Ishikawa (cell line): ENCODE measurements around the gene SPRING1.

Source experiments
- CEBPB ChIP-seq: IDR thresholded peaks from 2 replicates; pipeline ENCODE4 v1.6.1; 2012
- CREB1 ChIP-seq: IDR thresholded peaks from 2 replicates; pipeline ENCODE4 v1.6.1; 2012; ENCODE audit warnings: low read depth
- EGR1 ChIP-seq: IDR thresholded peaks from 2 replicates; pipeline ENCODE4 v1.6.1; 2012
- EP300 ChIP-seq: IDR thresholded peaks from 2 replicates; pipeline ENCODE4 v1.6.1; 2012; ENCODE audit warnings: borderline replicate concordance
- FOXM1 ChIP-seq: IDR thresholded peaks from 2 replicates; pipeline ENCODE4 v1.6.1; 2012; ENCODE audit warnings: low read depth, borderline replicate concordance
- NFIC ChIP-seq: IDR thresholded peaks from 2 replicates; pipeline ENCODE4 v1.6.1; 2012
- RAD21 ChIP-seq: IDR thresholded peaks from 2 replicates; pipeline ENCODE4 v1.6.1; 2012; ENCODE audit warnings: low read depth
- REST ChIP-seq: IDR thresholded peaks from 2 replicates; pipeline ENCODE4 v1.6.1; 2012; ENCODE audit warnings: low read depth, mild to moderate bottlenecking
- TAF1 ChIP-seq: IDR thresholded peaks from 2 replicates; pipeline ENCODE4 v1.6.1; 2012; ENCODE audit warnings: low read depth, mild to moderate bottlenecking
- TCF12 ChIP-seq: IDR thresholded peaks from 2 replicates; pipeline ENCODE4 v1.6.1; 2012; ENCODE audit warnings: low read depth
- TEAD4 ChIP-seq: IDR thresholded peaks from 2 replicates; pipeline ENCODE4 v1.6.1; 2012
- YY1 ChIP-seq: IDR thresholded peaks from 2 replicates; pipeline ENCODE4 v1.6.1; 2012; ENCODE audit warnings: low read depth
- ZBTB7A ChIP-seq: IDR thresholded peaks from 2 replicates; pipeline ENCODE4 v1.6.1; 2012; ENCODE audit warnings: low read depth
- TF ChIP-seq, protein P1 (sequence below): IDR thresholded peaks from 2 replicates; pipeline ENCODE4 v1.6.1; 2012
- TF ChIP-seq, protein P2 (sequence below): IDR thresholded peaks from 2 replicates; pipeline ENCODE4 v1.6.1; 2012

SPRING1 gene

GRCh38 chr12:116759783-116760621 is 22.1 kb upstream of the SPRING1 start:
- no peak for TF ChIP-seq EGR1
- no peak for TF ChIP-seq ZBTB7A
- TF ChIP-seq TEAD4, result no peak
- TF ChIP-seq CREB1, result no peak

DNA sequence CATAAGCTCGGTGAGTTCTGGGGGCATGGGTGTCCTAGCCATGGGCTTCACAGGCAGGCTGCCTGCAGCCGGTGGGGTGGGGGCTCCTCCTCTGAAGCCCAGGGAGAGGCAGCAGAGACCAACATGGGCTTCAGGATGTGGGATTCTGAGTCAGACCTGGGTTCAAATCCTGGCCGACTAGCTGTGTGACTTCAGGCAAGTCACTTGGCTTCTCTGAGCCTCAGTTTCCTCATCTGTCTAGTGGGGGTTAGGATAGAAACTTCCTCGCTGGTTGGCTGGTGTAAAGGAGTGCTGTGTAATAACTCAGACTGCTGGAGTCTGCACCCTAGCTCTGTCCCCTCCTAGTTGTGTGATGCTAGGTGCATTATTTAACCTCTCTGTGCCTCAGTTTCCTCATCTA is 12.4 kb upstream of the SPRING1 start:
- TF ChIP-seq, protein P1, sequence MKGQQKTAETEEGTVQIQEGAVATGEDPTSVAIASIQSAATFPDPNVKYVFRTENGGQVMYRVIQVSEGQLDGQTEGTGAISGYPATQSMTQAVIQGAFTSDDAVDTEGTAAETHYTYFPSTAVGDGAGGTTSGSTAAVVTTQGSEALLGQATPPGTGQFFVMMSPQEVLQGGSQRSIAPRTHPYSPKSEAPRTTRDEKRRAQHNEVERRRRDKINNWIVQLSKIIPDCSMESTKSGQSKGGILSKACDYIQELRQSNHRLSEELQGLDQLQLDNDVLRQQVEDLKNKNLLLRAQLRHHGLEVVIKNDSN, result no peak
- TF ChIP-seq FOXM1, result no peak
- TF ChIP-seq CEBPB, result no peak
- no peak for TF ChIP-seq NFIC
- TF ChIP-seq EP300, result no peak
- TF ChIP-seq EGR1, result no peak
- TF ChIP-seq TAF1, result no peak
- TF ChIP-seq YY1, result no peak
- TF ChIP-seq TEAD4, result no peak
- no peak for TF ChIP-seq ZBTB7A
- no peak for TF ChIP-seq CREB1
- TF ChIP-seq REST, result no peak
- TF ChIP-seq, protein P2, sequence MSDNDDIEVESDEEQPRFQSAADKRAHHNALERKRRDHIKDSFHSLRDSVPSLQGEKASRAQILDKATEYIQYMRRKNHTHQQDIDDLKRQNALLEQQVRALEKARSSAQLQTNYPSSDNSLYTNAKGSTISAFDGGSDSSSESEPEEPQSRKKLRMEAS, result no peak
- no peak for TF ChIP-seq RAD21
- no peak for TF ChIP-seq TCF12

- no peak for TF ChIP-seq CREB1
- no peak for TF ChIP-seq TCF12
- no peak for TF ChIP-seq EGR1
- no peak for TF ChIP-seq YY1
- TF ChIP-seq REST, result no peak
- TF ChIP-seq RAD21, result no peak
- no peak for TF ChIP-seq TEAD4
- TF ChIP-seq CEBPB, result no peak
- TF ChIP-seq NFIC, result no peak
- TF ChIP-seq FOXM1, result no peak
- no peak for TF ChIP-seq EP300
- TF ChIP-seq, protein P1, result no peak
- no peak for TF ChIP-seq ZBTB7A
- TF ChIP-seq TAF1, result no peak
- TF ChIP-seq, protein P2, result no peak
Measured at GRCh38 chr12:116749884-116750283, 12.0 kb upstream of the SPRING1 start.

GRCh38 chr12:116745554-116745953 is 7.7 kb upstream of the SPRING1 start:
- TF ChIP-seq TEAD4 (no peak), NFIC (no peak), REST (no peak), FOXM1 (no peak), EGR1 (no peak), ZBTB7A (no peak), RAD21 (no peak), TCF12 (no peak), EP300 (no peak), CEBPB (no peak), YY1 (no peak), TAF1 (no peak), CREB1 (no peak)
- TF ChIP-seq, protein P1, result no peak
- TF ChIP-seq, protein P2, result no peak
